ENCODE measurements around the gene GFOD1.

GRCh38 chr6:13437218-13437996 is 50.0 kb downstream of the GFOD1 start:
- TF ChIP-seq CTCF (conservative IDR thresholded peaks at IDR 0.05) (no peak), EZH2 (IDR thresholded peaks at IDR 0.05; ENCODE audit: low read depth) (no peak)
